Right forelimb (tissue), 1 donor: ENCODE data around the gene CARMIL3.
"Not testable (repeated sequence)": the region's sequence is repeated elsewhere in the genome, so short reads cannot be mapped to it uniquely, and the experiment has no call there.

Experiments used
- DNase-seq: peaks from one replicate; pipeline ENCODE4 v3.0.0-alpha.2; 2018

Gene CARMIL3

DNA sequence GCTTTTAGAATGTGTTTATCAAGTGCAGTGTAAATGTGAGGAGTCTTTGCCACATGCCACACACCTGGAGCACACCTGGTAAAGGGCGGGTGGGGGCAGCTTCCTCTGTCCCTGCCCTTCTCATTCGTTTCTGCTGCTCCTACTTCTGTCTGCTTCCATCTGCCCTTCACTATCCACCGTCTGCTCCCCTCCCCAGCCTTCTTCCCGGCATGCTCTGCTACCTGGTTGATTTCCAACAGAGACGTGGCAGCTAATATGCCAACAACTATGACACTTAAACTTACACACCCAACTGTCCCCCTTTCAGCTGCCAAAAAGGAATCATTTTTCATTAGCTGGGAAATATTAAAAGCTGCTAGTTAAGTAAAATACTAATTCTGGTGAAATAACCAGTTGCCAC is 9.1 kb upstream of the CARMIL3 start:
- no peak for DNase-seq

GRCh38 chr14:24049002-24049401 is 2.8 kb upstream of the CARMIL3 start:
- not testable (repeated sequence) for DNase-seq

- DNase-seq = peak; percentile 35
Observed at GRCh38 chr14:24050753-24051152, 1.1 kb upstream of the CARMIL3 start.

DNA sequence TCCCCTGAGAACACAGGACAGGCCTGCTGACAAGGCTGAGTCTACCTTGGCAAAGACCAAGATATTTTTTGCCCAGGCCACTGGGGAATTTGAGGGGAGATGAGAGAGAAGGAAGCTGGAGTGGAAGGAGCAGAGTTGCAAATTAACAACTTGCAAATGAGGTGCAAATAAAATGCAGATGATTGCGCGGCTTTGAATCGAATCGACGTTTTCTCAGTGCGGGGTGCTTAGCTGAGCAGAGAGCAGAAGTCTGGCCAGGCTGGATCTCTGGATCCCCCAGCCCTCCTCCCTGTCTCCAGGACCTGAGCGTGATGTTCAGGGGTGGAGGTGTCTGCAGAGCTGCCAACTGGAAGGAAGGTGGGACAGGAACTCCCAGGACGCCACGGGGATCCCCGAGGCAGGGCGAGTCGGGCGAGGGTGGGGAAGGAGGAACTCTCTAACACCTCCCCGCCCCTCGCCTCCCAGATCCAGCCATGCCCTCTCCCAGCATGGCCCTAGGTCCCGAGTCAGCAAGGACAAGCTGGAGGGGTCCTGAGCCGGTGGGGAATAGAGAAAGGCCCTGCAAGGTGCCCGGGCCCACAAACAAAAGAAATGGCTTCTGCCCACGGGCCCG is 527 bp upstream of the CARMIL3 start:
- DNase-seq = no peak

GRCh38 chr14:24052656-24053547 is 1.1 kb downstream of the CARMIL3 start:
- no peak for DNase-seq

DNA sequence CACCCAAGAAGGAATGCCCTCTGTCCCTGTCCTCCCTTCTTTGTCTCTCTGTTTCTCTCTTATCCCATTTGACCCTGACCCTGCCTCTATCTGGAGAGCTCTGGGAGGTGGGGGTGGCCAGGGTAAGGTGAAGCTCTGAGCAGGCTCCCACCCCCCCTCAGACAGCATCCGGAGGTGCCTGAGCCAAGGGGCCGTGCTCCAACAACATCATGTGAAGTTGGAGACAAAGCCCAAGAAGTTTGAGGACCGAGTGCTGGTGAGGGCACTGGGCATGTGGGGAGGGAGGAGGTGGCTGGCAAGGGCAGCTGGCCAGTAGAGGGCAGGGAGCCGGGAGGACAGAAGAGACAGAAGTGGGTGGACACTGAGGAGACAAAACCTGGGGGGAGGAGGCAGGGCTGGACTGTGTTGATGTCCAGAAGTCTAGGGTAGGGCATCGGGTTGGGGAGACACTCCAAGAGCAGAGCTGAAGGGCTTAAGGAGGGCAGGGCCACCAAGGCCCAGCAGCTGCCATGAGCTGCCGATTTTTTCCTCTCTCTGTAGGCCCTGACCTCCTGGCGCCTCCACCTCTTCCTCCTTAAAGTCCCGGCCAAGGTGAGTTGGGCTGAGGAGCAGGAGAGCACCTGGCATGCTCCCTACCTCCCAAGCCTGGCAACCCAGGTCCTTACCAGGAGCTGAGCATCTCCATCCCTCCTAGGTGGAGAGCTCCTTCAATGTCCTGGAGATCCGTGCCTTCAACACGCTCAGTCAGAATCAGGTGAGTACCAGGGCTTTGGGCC is 1.9 kb downstream of the CARMIL3 start:
- no peak for DNase-seq

- no peak for DNase-seq
Observed at GRCh38 chr14:24054324-24054641, 2.5 kb downstream of the CARMIL3 start.

DNA sequence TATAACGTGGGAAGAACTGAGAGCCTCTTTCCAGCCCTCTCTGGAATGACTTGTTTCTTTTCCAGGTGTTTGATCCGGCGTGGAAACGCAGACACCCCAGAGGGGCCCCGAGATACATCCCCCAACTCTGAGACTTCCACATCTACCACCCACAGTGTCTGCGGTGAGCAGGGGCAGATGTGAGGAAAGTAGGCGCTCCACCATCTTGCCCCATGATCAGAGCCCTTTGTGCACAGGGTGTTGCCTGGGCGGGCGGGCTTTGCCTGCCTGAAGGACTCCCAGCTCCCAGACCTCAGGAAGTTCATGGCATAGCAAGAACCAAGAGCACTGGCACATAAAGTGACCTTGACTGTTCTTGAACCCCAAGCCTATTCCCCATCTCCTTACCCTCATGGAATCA is 2.8 kb downstream of the CARMIL3 start:
- DNase-seq = no peak

DNA sequence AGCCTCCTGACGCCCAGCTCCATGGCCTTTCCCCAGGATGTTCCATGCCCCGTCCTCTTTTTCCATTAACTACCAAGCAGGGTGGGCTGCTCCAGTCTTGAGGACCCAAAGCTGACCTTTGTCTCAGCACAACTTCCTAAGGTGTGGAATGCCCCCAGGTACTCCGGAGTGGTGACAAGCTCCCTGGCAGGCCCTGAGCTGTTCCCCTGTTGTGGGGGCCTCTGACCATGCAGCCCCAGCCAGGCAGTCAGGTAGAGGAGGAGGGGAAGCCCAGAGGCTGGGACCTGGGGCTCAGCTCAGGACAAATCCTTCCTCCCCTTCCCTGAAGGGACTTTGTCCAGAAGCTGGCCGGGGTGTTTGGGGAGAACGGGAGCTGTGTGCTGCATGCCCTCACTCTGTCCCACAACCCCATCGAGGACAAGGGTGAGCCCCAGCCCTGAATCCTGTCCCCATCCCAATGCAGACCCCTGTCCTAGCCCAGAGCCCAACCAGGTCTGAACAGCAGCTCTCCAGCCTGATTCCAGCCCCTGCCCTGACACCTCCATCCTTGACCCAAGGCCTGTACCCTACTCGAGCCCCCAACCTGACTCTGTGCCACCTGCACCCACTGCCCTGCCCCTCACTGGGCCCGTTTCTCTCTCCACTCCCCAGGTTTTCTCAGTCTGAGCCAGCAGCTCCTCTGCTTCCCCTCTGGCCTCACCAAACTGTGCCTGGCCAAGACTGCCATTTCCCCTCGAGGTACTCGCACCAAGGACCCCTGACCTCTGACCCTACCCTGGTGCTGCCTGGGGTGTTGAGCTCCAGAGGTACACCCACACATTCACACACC is 4.4 kb downstream of the CARMIL3 start:
- no peak for DNase-seq

GRCh38 chr14:24056800-24057184 is 5.0 kb downstream of the CARMIL3 start:
- no peak for DNase-seq

GRCh38 chr14:24057271-24057670 is 5.5 kb downstream of the CARMIL3 start:
- no peak for DNase-seq

DNA sequence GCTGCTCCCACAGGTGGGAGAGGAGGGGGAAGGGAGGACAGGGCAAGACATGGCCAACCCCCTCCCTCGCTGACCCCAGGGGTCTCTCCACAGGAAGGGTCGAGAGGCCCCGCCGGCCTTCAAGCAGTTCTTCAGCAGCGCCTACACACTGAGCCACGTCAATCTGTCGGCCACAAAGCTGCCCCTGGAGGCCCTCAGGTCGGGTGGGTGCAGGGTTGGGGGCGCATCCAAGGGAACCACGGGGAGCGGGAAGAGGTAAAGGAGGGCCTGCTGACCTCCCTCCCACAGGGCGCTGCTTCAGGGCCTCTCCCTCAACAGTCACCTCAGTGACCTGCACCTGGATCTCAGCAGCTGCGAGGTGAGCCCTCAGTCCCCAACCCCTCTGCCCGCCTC is 6.1 kb downstream of the CARMIL3 start:
- DNase-seq = no peak

DNA sequence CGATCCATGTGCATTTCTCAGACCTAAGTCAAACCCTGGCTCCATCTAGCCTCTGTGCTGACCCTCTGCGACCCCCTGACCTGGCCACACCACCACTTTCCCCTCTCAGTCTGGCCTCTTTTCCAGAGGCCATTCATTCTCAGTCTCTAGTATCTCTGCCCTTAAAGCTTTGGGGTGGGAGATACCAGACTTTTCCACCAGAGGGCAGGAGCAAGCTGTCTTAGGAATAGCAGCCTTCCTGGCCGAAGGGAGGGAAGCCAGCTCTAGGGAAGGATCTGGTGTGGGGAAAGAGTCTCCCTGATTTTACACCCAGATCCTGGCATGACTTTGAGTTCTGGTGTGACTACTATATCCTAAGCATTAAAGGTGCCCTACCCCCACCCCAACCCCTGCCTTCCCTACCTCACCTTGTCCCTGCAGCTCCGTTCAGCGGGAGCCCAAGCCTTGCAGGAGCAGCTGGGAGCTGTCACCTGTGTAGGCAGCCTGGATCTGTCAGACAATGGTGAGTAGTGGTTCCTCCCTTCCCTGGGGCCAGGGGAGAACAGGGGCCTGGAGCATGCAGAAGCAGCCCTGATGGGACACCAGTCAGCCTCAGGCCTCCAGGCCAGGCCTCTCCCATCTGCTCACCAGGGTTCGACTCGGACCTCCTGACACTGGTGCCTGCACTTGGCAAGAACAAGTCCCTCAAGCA is 6.6 kb downstream of the CARMIL3 start:
- DNase-seq = peak; percentile 80

- no peak for DNase-seq
Observed at GRCh38 chr14:24058951-24059475, 7.2 kb downstream of the CARMIL3 start.

DNA sequence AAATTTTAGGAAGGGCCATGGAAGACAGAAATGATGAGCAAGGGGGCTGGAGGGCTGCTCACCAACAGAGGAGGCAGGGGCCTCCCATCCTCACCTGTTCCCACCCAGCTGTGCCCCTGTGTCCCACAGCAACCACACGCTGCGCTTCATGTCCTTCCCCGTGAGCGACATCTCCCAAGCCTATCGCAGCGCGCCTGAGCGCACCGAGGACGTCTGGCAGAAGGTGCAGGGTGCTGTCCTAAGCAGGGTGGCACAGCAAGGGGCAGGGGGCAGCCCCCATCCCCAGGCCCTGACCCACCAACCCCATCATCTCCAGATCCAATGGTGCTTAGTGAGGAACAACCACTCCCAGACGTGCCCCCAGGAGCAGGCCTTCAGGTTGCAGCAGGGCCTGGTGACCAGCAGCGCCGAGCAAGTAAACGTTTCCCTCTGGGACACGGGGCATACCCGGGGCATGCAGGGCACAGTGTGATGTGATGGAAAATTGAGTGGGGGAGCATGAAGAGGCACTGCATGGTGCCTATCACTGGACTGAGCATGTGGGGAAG is 8.1 kb downstream of the CARMIL3 start:
- no peak for DNase-seq

DNA sequence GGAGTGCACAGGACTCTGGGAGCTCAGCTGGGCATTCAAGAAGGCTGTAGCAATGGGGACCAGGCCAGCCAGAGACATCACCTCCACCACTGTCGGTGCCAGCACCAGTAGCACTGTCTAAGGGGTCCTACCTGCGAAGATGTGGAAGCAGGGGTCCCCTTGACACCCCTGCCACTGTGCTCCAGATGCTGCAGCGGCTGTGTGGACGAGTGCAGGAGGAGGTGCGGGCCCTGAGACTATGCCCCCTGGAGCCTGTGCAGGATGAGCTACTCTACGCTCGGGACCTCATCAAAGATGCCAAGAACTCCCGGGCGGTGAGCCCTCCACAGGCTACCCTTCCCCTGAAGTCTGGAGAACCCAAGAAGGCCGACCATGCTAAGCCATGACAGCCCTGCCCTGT is 8.6 kb downstream of the CARMIL3 start:
- DNase-seq = no peak

DNA sequence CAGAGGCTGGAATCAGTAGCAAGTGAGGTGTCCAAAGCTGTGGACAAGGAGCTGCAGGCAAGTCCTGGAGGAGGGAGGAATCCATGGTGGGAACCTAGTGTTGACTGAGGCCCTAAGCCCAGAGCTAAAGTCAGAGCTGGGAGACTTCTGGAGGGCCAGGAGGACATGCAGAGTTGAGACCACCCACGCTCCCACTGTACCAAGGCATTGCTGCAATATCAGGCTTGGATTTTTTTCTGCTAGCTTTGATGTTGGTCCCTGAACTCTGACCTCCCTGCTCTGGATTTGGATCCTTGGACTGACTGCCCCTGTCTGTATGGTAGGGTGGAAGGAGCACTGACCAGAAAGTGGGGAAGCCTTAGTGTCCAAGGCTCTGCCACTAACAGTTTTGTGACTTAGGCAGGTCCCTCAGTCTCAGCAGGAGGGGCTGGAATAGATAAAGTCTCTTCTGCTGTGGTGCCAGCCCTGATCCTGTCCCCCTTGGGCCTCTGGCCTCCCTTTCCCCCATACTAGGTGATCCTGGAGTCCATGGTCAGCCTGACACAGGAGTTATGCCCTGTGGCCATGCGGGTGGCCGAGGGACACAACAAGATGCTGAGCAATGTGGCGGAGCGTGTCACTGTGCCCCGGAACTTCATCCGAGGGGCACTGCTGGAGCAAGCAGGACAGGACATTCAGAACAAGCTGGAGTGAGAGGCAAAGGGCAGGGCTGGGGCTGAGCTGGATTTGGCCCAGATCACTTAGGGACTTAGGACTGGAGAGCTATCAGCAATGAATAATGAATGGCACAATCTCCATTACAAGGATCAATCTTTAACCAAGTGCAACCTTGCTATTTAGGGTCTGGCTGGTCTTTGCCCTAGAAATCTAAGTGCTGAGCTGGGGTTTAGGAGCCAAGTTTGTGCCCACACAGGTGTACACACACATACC is 9.4 kb downstream of the CARMIL3 start:
- DNase-seq = no peak

DNA sequence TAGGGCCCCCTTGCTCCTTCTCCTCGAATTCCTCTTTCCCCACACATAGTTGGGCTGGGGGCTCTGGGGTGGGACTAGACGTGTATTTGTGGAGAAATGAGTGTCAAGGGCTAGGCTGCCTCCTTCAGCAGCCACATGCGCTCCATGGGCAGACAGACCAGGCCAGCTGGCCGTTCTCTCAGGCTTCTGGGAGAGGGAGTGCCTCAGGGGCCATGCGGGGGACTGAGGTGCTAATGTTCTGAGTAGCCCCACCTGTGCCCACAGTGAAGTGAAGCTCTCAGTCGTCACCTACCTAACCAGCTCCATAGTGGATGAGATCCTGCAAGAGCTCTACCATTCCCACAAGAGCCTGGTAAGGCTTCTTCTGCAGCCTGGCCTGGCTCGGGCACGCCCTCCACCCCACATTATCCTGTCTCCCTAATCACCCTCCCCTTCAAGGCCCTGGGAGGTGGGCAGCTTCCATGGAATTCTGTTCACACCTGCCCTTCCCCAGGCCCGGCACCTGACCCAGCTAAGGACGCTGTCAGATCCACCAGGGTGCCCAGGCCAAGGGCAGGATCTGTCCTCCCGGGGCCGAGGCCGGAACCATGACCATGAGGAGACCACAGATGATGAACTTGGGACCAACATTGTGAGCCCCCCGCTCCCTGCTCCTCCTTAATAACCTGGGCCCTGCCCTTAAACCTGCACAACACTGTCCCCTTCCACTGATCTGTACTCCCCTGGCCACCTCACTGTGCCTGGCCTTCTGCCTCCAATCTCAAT is 10.6 kb downstream of the CARMIL3 start:
- no peak for DNase-seq

GRCh38 chr14:24063263-24063836 is 11.5 kb downstream of the CARMIL3 start:
- DNase-seq = no peak
